HCT116 (cell line): Measurements from ENCODE around the gene UPF2. TPM values are rescaled to one million over a fixed set of nuclear protein-coding genes. Genes with fewer than 3 reads are reported as not detected.

ENCODE experiments used
- ATAC-seq: fragments of 200-7000 bp; cut with Tn5 transposase; 2 replicates; pipeline ENCODE4 v1.9.1; 2020; ENCODE audit warnings: mild to moderate bottlenecking, moderate library complexity
- BruUV-seq: library from RNA; stranded (reverse); fragments of 400-500 nt; replicated peaks from 2 replicates; lab custom pipeline; 2021; lab: Mats Ljungman, UMichigan
- CTCF ChIA-PET: fragments of 300-600 bp; sonication (Branson Sonifier 250); formaldehyde crosslinking; loops from one replicate; lab custom pipeline; 2021; ENCODE audit warnings: antibody characterized with exemption; lab: Charles Lee
- POLR2A ChIA-PET: fragments of 300-600, 350-600 bp; sonication (Branson Sonifier 250); formaldehyde crosslinking; loops from one replicate; lab custom pipeline; 2021; ENCODE audit warnings: antibody characterized with exemption; lab: Charles Lee
- RAD21 ChIA-PET, 2 experiments: fragments of 300-600 bp; sonication (Branson Sonifier 250); formaldehyde crosslinking; loops; one replicate each; lab custom pipeline; 2023; ENCODE audit warnings: low total read pairs in 2 of 2; ENCODE audit not compliant: uncharacterized antibody in 2 of 2, unreplicated experiment in 2 of 2, low non-redundant PET in 1 of 2; lab: Charles Lee
- DNase-seq: peaks from one replicate; pipeline ENCODE4 v3.0.0-alpha.2; 2010; ENCODE audit warnings: low read depth, low spot score
- H2AFZ ChIP-seq: fragments of 200-600 bp; shearing (Covaris generic), sonication (generic); 2 replicates; pipeline ENCODE4 v1.6.1; 2017; ENCODE audit warnings: low read depth, mixed run types, mixed read lengths, antibody characterized with exemption, low read length; ENCODE audit not compliant: poor library complexity, severe bottlenecking
- H3K27ac ChIP-seq: 2 replicates; pipeline ENCODE4 v1.5.1; 2012; ENCODE audit warnings: low read depth, low read length
- H3K27me3 ChIP-seq: fragments of 200-600 bp; sonication (generic); 2 replicates; pipeline ENCODE4 v1.6.1; 2016; ENCODE audit warnings: mixed run types, low read length, mixed read lengths; ENCODE audit not compliant: insufficient read depth
- H3K36me3 ChIP-seq, 2 experiments: fragments of 200-500 bp in 1 of 2; fragments of 200-600 bp in 1 of 2; sonication (Bioruptor generic) in 1 of 2; sonication (generic) in 1 of 2; 2 replicates each; pipeline versions ENCODE4 v1.5.1 to v1.6.1; 2014 to 2016; ENCODE audit warnings: low read length in 2 of 2, inconsistent platforms in 1 of 2, mixed read lengths in 1 of 2, mixed run types in 1 of 2; ENCODE audit not compliant: insufficient read depth in 2 of 2, control insufficient read depth in 1 of 2
- H3K4me1 ChIP-seq, 2 experiments: fragments of 200-600 bp in 1 of 2; sonication (generic) in 1 of 2; 2 replicates each; pipeline versions ENCODE4 v1.5.1 to v1.6.1; 2012 to 2017; ENCODE audit warnings: low read length in 2 of 2, inconsistent platforms in 1 of 2, mild to moderate bottlenecking in 1 of 2, mixed read lengths in 1 of 2, mixed run types in 1 of 2, moderate library complexity in 1 of 2; ENCODE audit not compliant: insufficient read depth in 2 of 2, control insufficient read depth in 1 of 2
- H3K4me2 ChIP-seq: fragments of 200-600 bp; sonication (generic); 2 replicates; pipeline ENCODE4 v1.6.1; 2017; ENCODE audit warnings: mixed run types, low read length, mixed read lengths
- H3K4me3 ChIP-seq, 2 experiments: fragments of 200-600 bp in 1 of 2; sonication (generic) in 1 of 2; replicated peaks in 1 of 2; 2 replicates each; pipeline ENCODE4 v1.5.1; 2011 to 2016; ENCODE audit warnings: low read length in 2 of 2, control low read depth in 1 of 2, low read depth in 1 of 2, mild to moderate bottlenecking in 1 of 2, mixed read lengths in 1 of 2, mixed run types in 1 of 2
- H3K79me2 ChIP-seq: fragments of 200-600 bp; sonication (generic); 2 replicates; pipeline ENCODE4 v1.6.1; 2017; ENCODE audit warnings: mild to moderate bottlenecking, mixed run types, low read length, moderate library complexity, mixed read lengths; ENCODE audit not compliant: insufficient read depth
- H3K9ac ChIP-seq: fragments of 200-600 bp; sonication (generic); 2 replicates; pipeline ENCODE4 v1.6.1; 2016; ENCODE audit warnings: low read length, mixed read lengths
- H3K9me2 ChIP-seq: fragments of 200-600 bp; sonication (generic), shearing (Covaris generic); 2 replicates; pipeline ENCODE4 v1.6.1; 2017; ENCODE audit warnings: mixed run types, mild to moderate bottlenecking, moderate library complexity; ENCODE audit not compliant: insufficient read depth
- H3K9me3 ChIP-seq, 2 experiments: fragments of 200-500 bp in 1 of 2; fragments of 200-600 bp in 1 of 2; sonication (Bioruptor generic) in 1 of 2; sonication (generic) in 1 of 2; 2 replicates each; pipeline ENCODE4 v1.6.1; 2014 to 2017; ENCODE audit warnings: low read length in 2 of 2, mixed read lengths in 2 of 2, inconsistent platforms in 1 of 2, low read depth in 1 of 2, mild to moderate bottlenecking in 1 of 2, mixed run types in 1 of 2, moderate library complexity in 1 of 2; ENCODE audit not compliant: control insufficient read depth in 1 of 2, insufficient read depth in 1 of 2
- H4K20me1 ChIP-seq: fragments of 200-600 bp; sonication (generic), shearing (Covaris generic); 2 replicates; pipeline ENCODE4 v1.6.1; 2017; ENCODE audit warnings: mixed run types, mild to moderate bottlenecking, moderate library complexity; ENCODE audit not compliant: insufficient read depth
- ATF3 ChIP-seq: IDR thresholded peaks from 2 replicates; pipeline ENCODE4 v1.6.1; 2012
- CBX3 ChIP-seq: IDR thresholded peaks from 2 replicates; pipeline ENCODE4 v1.6.1; 2012; ENCODE audit warnings: low read depth
- CEBPB ChIP-seq: IDR thresholded peaks from 2 replicates; pipeline ENCODE4 v1.6.1; 2012; ENCODE audit warnings: low read depth
- CTCF ChIP-seq, 3 experiments: fragments of 200-600 bp in 1 of 3; sonication (generic) in 1 of 3; IDR thresholded peaks in 2 of 3; conservative IDR thresholded peaks in 1 of 3; 2 replicates each; pipeline ENCODE4 v1.5.1; 2012 to 2017; ENCODE audit warnings: low read depth in 2 of 3, low read length in 2 of 3, antibody characterized with exemption in 1 of 3, borderline replicate concordance in 1 of 3, control low read depth in 1 of 3, mild to moderate bottlenecking in 1 of 3, mixed read lengths in 1 of 3, mixed run types in 1 of 3, moderate library complexity in 1 of 3; ENCODE audit not compliant: insufficient read depth in 1 of 3
- EGR1 ChIP-seq: IDR thresholded peaks from 2 replicates; pipeline ENCODE4 v1.6.1; 2012; ENCODE audit warnings: low read depth
- EZH2 ChIP-seq: fragments of 200-600 bp; sonication (generic); IDR thresholded peaks from 2 replicates; pipeline ENCODE4 v1.6.1; 2017; ENCODE audit warnings: antibody characterized with exemption, mixed run types
- EZH2phosphoT487 ChIP-seq: fragments of 200-600 bp; IDR thresholded peaks from 2 replicates; pipeline ENCODE4 v1.6.1; 2018; ENCODE audit warnings: antibody characterized with exemption, borderline replicate concordance
- FOSL1 ChIP-seq: IDR thresholded peaks from 2 replicates; pipeline ENCODE4 v1.6.1; 2012; ENCODE audit warnings: low read depth
- JUND ChIP-seq: IDR thresholded peaks from 2 replicates; pipeline ENCODE4 v1.6.1; 2012
- POLR2A ChIP-seq: IDR thresholded peaks from 2 replicates; pipeline ENCODE4 v1.7.0; 2011; ENCODE audit warnings: borderline replicate concordance; ENCODE audit not compliant: insufficient read depth, insufficient read length; ENCODE audit errors: extremely low read depth
- POLR2AphosphoS5 ChIP-seq: IDR thresholded peaks from 2 replicates; pipeline ENCODE4 v1.6.1; 2011; ENCODE audit warnings: mild to moderate bottlenecking, low read depth, low read length, moderate library complexity
- SIN3A ChIP-seq: IDR thresholded peaks from 2 replicates; pipeline ENCODE4 v1.6.1; 2012; ENCODE audit warnings: low read depth
- SRF ChIP-seq: IDR thresholded peaks from 2 replicates; pipeline ENCODE4 v1.6.1; 2012; ENCODE audit warnings: low read depth
- TCF7L2 ChIP-seq: IDR thresholded peaks from 2 replicates; pipeline ENCODE4 v1.7.0; 2011; ENCODE audit warnings: borderline replicate concordance, inconsistent platforms; ENCODE audit not compliant: insufficient read depth, insufficient read length; ENCODE audit errors: extremely low read depth
- YY1 ChIP-seq: IDR thresholded peaks from 2 replicates; pipeline ENCODE4 v1.6.1; 2011; ENCODE audit warnings: low read length, low read depth, moderate library complexity, mild to moderate bottlenecking; ENCODE audit not compliant: insufficient replicate concordance; ENCODE audit errors: extremely low read depth
- ZBTB33 ChIP-seq: IDR thresholded peaks from 2 replicates; pipeline ENCODE4 v1.6.1; 2011; ENCODE audit warnings: mild to moderate bottlenecking, low read length, moderate library complexity; ENCODE audit not compliant: insufficient replicate concordance; ENCODE audit errors: extremely low read depth
- ZFX ChIP-seq: fragments of 450-650 bp; IDR thresholded peaks from 2 replicates; pipeline ENCODE4 v1.6.1; 2017
- ZNF274 ChIP-seq: fragments of 200-500 bp; sonication (Bioruptor generic); IDR thresholded peaks from 2 replicates; pipeline ENCODE4 v1.6.1; 2014; ENCODE audit warnings: mild to moderate bottlenecking, low read depth, low read length, inconsistent platforms
- intact Hi-C: fragments of 100-400 bp; cut with micrococcal nuclease; formaldehyde crosslinking; loops from 2 replicates; pipeline ENCODE4 v1.10.0; 2022
- total RNA-seq: library from RNA; stranded (reverse); gene quantifications from one replicate; pipeline ENCODE4 v1.2.1, GENCODE V29; 2021; ENCODE audit not compliant: unreplicated experiment

The UPF2 gene
- total RNA-seq, 1 experiment from 2014 or later = 27.3 TPM

- Histone ChIP-seq H3K9ac (no peak overlapping the region), H2AFZ (no peak overlapping the region), H3K36me3 (peaks cover 7 to 15% of the 10 kb centered on the region in 2 experiments; a peak in 2 of 4 replicates), H4K20me1 (no peaks in the 10 kb centered on the region), H3K4me1 (no peaks in the 10 kb centered on the region), H3K4me2 (no peak overlapping the region), H3K9me3 (no peaks in the 10 kb centered on the region), H3K27me3 (no peaks in the 10 kb centered on the region), H3K4me3 (no peak overlapping the region), H3K27ac (no peak overlapping the region), H3K9me2 (no peaks in the 10 kb centered on the region), H3K79me2 (no peaks in the 10 kb centered on the region)
- ChIA-PET CTCF (no interaction called here), POLR2A (no interaction called here), RAD21 (no interaction called here)
- DNase-seq (no peak), ATAC-seq (no peak)
- intact Hi-C loops = no loop called here
- TF ChIP-seq ZNF274 = no peak
- no peak for TF ChIP-seq CBX3
- TF ChIP-seq CTCF (IDR thresholded peaks at IDR 0.05 in 2 of 3, conservative IDR thresholded peaks at IDR 0.05 in 1 of 3; ENCODE audit: borderline replicate concordance in 1 of 3, insufficient read depth in 1 of 3, low read depth in 2 of 3, low read length in 2 of 3) = no peak
- no peak for TF ChIP-seq EGR1
- no peak for TF ChIP-seq POLR2A
- no peak for TF ChIP-seq SRF
- no peak for TF ChIP-seq FOSL1
- TF ChIP-seq CEBPB = no peak
- no peak for TF ChIP-seq SIN3A
- TF ChIP-seq ZBTB33 = no peak
- no peak for TF ChIP-seq ATF3
- TF ChIP-seq TCF7L2 = no peak
- no peak for TF ChIP-seq YY1
- no peak for TF ChIP-seq EZH2
- no peak for TF ChIP-seq ZFX
- TF ChIP-seq POLR2AphosphoS5 = no peak
- no peak for TF ChIP-seq JUND
- TF ChIP-seq EZH2phosphoT487 = no peak
- BruUV-seq = no TSS peak
Measured at GRCh38 chr10:11949152-11949551, 93.5 kb downstream of the UPF2 start.
